Heart left ventricle (tissue), 16 donors: ENCODE measurements around the gene LAMA5. TPM values are rescaled to one million over a fixed set of nuclear protein-coding genes. Genes with fewer than 3 reads are reported as not detected.
"Not testable (repeated sequence)": the region's sequence is repeated elsewhere in the genome, so short reads cannot be mapped to it uniquely, and the experiment has no call there.

Experiments
- ATAC-seq, 4 donors: fragments of 200-7000 bp; cut with Tn5 transposase; one replicate each; pipeline ENCODE4 v1.9.1; 2020 to 2022; ENCODE audit warnings: moderate library complexity in 4 of 4, mild to moderate bottlenecking in 3 of 4, moderate number of reproducible peaks in 1 of 4
- DNase-seq, 5 donors: peaks; one replicate each; pipeline ENCODE4 v3.0.0-alpha.2; 2020
- H3K27ac ChIP-seq, 12 donors: fragments of 200-600 bp; sonication (generic) in 4 of 12; one replicate each; pipeline versions ENCODE4 v1.5.0 to v1.8.0; 2016 to 2022; ENCODE audit warnings: mild to moderate bottlenecking in 2 of 12
- H3K27me3 ChIP-seq, 9 donors: fragments of 200-600 bp; sonication (generic) in 2 of 9; one replicate each; pipeline versions ENCODE4 v1.5.1 to v1.8.0; 2016 to 2022; ENCODE audit warnings: mild to moderate bottlenecking in 3 of 9
- H3K36me3 ChIP-seq, 9 donors: fragments of 200-600 bp; sonication (generic) in 2 of 9; one replicate each; pipeline versions ENCODE4 v1.5.0 to v1.8.0; 2018 to 2022; ENCODE audit warnings: mild to moderate bottlenecking in 2 of 9
- H3K4me1 ChIP-seq, 12 donors: fragments of 200-600 bp; sonication (generic) in 4 of 12; one replicate each; pipeline versions ENCODE4 v1.5.0 to v1.8.0; 2016 to 2022; ENCODE audit warnings: mild to moderate bottlenecking in 3 of 12
- H3K4me3 ChIP-seq, 12 donors: fragments of 200-600 bp; sonication (generic) in 4 of 12; one replicate each; pipeline versions ENCODE4 v1.5.0 to v1.8.0; 2017 to 2022; ENCODE audit warnings: mild to moderate bottlenecking in 9 of 12, moderate library complexity in 4 of 12
- H3K9me3 ChIP-seq, 12 donors: fragments of 200-600 bp; sonication (generic) in 4 of 12; one replicate each; pipeline versions ENCODE4 v1.5.0 to v1.8.0; 2016 to 2022; ENCODE audit warnings: mild to moderate bottlenecking in 1 of 12
- POLR2A ChIP-seq, 2 donors: fragments of 450-650 bp; IDR thresholded peaks; one replicate each; pipeline ENCODE4 v1.6.1; 2017; ENCODE audit warnings: antibody characterized with exemption in 2 of 2, mild to moderate bottlenecking in 2 of 2, moderate library complexity in 2 of 2
- whole genome bisulfite sequencing, 4 donors: extraction: QIAGEN DNeasy Blood & Tissue Kit in 2 of 4; methylation state at CpG; one replicate each; pipeline versions ENCODE4 v1.1.5 to v1.1.7; 2013 to 2018; 5-methylcytosine and 5-hydroxymethylcytosine counted together
- intact Hi-C, 10 donors: fragments of 100-400 bp; cut with DNase I; formaldehyde crosslinking; loops; one replicate each; pipeline versions ENCODE4 v1.11.1 to v1.14.2; 2022
- polyA plus RNA-seq, 2 donors: library from polyadenylated mRNA; stranded (reverse); fragments of 200-250 nt; gene quantifications; one replicate each; pipeline ENCODE4 v1.2.3, GENCODE V29; 2013
- total RNA-seq, 9 donors: library from RNA; depleted of rRNA in 2 of 9; stranded (reverse); fragments of >200 nt in 2 of 9; fragmentation: NEBNext Ultra II Directional in 3 of 9; extraction: Animal tissue kit (Norgen Biotek cat#: 25700) in 3 of 9; gene quantifications; one replicate each; pipeline versions ENCODE4 v1.1.0 to v1.2.4, GENCODE V29; 2016 to 2023
- TF ChIP-seq, protein P1 (sequence below), 12 donors: fragments of 200-600 bp; sonication (generic) in 4 of 12; IDR thresholded peaks; one replicate each; pipeline versions ENCODE4 v1.5.0 to v1.8.0; 2018 to 2022; ENCODE audit warnings: antibody characterized with exemption in 12 of 12, mild to moderate bottlenecking in 5 of 12
- donor health status: ischemic (EF 13 %, LVEDD 7.1; RV severe dilation, severe dysfunction).
- donor health status: healthy with polysubstance abuse.
- donor health status: DM: no; HTN: yes; CAD: no.
- donor health status: DM: no; HTN: no; CAD: no.
- donor health status: ischemic (EF 25% LVEDD 6.9; RV normal size, moderate dysfunction).
- donor health status: ischemic (EF 25% LVEDD 5.7; RV mildly dilated, moderate dysfunction).
- donor health status: healthy.
- donor health status: DM: yes; HTN: yes; CAD: no.
- donor health status: ischemic (EF 35%, LVEDD 5.7; RV mildly dilated, moderate dysfunction).
- donor health status: nonischemic (EF 11% LVEDD 7.7; RV severe dilation, severe dysfunction).
- donor health status: DM: yes; HTN: yes; CAD: no.
- donor health status: PGD.
- donor health status: ischemic (EF 29% LVEDD 5.4; RV normal size, mild dysfunction).
- donor health status: nonischemic (EF 23%, LVEDD 6.1; RV moderate dilation, normal function).

LAMA5 gene
- total and polyA plus RNA-seq, 11 donors: 57.4 to 128 (median 73.6) TPM

DNA sequence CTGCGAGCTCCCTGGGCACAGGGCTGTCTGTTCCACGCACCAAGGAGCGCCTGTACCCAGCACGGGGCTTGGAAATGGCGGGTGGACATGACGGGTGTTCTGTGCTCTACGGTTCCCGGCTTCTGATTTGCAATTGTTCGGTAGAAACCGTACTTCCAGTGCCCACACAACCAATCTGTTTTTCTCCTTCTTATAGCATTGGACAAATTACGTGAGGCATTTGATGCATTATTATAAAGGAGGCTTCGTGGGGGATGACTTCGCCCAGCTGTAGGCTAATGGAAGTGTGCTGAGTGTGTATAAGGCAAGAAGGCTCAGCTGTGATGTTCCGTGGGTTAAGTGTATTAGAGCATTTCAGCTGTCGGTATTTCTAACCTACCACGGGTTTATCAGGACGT lies 10.0 kb upstream of the LAMA5 start:
- H3K4me1 ChIP-seq: peaks cover 0 to 66% (median 41%) of the 10 kb centered on the region in 12 donors
- H3K27ac ChIP-seq: peak overlapping the region in 11 of 12 donors; percentile 27 to 97 (median 67)
- no peaks in the 10 kb centered on the region for H3K9me3 ChIP-seq
- TF ChIP-seq, protein P1, sequence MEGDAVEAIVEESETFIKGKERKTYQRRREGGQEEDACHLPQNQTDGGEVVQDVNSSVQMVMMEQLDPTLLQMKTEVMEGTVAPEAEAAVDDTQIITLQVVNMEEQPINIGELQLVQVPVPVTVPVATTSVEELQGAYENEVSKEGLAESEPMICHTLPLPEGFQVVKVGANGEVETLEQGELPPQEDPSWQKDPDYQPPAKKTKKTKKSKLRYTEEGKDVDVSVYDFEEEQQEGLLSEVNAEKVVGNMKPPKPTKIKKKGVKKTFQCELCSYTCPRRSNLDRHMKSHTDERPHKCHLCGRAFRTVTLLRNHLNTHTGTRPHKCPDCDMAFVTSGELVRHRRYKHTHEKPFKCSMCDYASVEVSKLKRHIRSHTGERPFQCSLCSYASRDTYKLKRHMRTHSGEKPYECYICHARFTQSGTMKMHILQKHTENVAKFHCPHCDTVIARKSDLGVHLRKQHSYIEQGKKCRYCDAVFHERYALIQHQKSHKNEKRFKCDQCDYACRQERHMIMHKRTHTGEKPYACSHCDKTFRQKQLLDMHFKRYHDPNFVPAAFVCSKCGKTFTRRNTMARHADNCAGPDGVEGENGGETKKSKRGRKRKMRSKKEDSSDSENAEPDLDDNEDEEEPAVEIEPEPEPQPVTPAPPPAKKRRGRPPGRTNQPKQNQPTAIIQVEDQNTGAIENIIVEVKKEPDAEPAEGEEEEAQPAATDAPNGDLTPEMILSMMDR (IDR thresholded peaks at IDR 0.05): no peak
- no peak for TF ChIP-seq POLR2A (IDR thresholded peaks at IDR 0.05)
- no peak for DNase-seq
- intact Hi-C loops: loop anchor here in 2 of 10 donors (2.0 to 10.0 kb wide), 3 partner anchors 24 to 232 kb away; partner anchors contain the start of genes PSMA7 (in 1 of the 2) and SS18L1 (in 1 of the 2)
- ATAC-seq: no peak
- H3K36me3 ChIP-seq: no peaks in the 10 kb centered on the region
- H3K27me3 ChIP-seq: no peaks in the 10 kb centered on the region
- 75 to 87% (median 80%) methylated on average over 13 to 17 of the region's 17 CpGs for WGBS, 4 donors
- no peak overlapping the region for H3K4me3 ChIP-seq

DNA sequence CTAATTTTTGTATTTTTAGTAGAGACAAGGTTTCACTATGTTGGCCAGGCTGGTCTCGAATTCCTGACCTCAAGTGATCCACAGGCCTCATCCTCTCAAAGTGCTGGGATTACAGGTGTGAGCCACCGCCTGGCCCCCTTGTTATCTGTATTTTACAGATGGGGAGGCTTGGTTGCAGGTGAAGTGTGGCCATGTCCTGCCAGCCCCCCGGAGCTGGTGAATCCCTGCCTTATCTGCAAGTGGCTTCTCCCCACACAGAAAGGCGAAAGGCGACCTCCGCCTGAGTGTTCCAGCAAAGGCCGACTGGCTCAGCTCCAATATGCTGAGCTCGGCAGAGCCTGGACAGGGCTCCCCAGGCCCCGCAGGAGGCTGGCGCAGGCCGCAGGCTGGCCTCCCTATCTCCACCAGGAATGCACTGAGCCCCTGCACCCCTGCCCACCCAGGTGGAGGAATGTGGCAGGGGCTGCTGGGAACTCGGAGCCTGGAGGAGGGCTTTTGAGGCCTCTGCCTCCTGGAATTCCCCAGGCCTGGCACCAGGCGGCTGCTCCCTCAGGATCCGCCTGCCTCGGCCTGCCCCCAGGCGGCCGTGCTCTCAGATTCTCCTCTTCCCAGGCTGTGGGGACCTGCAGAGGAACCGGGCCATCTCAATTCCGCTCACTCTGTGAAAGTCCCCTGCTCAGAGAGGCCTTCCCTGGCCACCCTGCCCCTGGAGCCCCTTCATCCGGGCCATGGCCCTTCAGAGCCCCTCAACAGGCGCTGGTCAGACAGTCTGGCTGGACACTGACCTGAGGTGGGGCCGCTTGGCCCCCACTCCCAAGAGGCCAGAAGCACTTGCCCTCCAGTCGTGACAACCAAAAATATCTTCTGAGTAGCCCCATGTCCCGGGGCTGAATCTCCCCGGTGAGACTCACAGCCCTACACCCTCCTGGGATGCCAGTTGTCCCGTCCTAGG lies 9.3 kb upstream of the LAMA5 start:
- DNase-seq (peak; percentile 61 to 77 (median 68)), ATAC-seq (peak; percentile 52 to 81 (median 73))
- Histone ChIP-seq H3K4me3 (no peak overlapping the region), H3K4me1 (peaks cover 0 to 59% (median 36%) of the 10 kb centered on the region in 12 donors), H3K9me3 (no peaks in the 10 kb centered on the region), H3K27me3 (no peaks in the 10 kb centered on the region), H3K27ac (peak overlapping the region in 11 of 12 donors; percentile 49 to 97 (median 67)), H3K36me3 (no peaks in the 10 kb centered on the region)
- TF ChIP-seq, protein P1 (IDR thresholded peaks at IDR 0.05): peak; percentile 16 to 66 (median 51)
- no peak for TF ChIP-seq POLR2A (IDR thresholded peaks at IDR 0.05)
- intact Hi-C loops: loop anchor here in 2 of 10 donors (2.0 to 10.0 kb wide), 3 partner anchors 24 to 232 kb away; partner anchors contain the start of genes PSMA7 (in 1 of the 2) and SS18L1 (in 1 of the 2)
- WGBS, 4 donors: 40 to 67% (median 57%) methylated on average over 11 to 26 of the region's 26 CpGs

DNA sequence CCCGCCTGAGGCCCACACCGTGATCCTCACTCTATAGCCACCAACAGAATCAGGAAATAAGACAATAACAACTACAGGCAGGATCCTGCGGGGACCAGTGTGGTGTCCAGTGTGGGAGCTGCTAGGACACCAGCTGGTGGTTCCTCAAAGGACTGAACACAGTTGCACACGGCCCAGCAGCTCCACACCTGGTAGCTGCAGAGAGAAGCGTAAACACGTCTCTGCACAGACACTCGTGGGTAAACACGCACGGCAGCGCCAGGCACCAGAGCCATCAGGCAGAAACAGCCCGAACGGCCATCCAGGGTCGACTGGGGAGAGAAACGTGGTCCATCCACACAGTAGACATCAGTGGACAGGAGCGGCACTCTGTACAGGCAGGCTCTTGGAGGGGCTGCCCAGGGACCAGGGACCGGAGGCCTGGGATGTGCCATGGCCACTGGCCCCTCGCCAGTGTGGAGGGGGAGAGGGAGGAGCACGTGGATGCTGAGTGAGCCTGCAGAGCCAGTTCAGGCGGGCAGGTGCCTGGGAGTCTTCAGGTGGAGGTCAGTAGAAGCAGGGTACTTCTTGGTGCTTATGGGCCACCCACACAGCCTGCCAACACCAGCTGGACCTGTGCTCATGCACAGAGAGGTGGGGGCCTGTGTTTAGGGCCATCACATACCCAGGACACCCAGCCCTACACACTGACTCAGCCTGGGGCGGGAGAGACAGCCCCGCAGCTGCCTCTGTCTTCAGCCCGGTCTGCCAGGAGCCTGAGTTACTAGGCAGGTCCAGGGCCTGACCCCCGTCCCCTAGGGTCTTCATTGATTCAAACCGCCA lies 7.4 kb upstream of the LAMA5 start:
- peak overlapping the region in 1 of 12 donors; percentile 97 for H3K27ac ChIP-seq
- H3K4me1 ChIP-seq: peaks cover 0 to 67% (median 38%) of the 10 kb centered on the region in 12 donors
- no peak for ATAC-seq
- 62 to 67% (median 66%) methylated on average over 14 to 24 of the region's 24 CpGs for WGBS, 4 donors
- TF ChIP-seq, protein P1 (IDR thresholded peaks at IDR 0.05): no peak
- TF ChIP-seq POLR2A (IDR thresholded peaks at IDR 0.05): no peak
- peaks cover 0 to 7% (median 0%) of the 10 kb centered on the region in 9 donors for H3K27me3 ChIP-seq
- H3K9me3 ChIP-seq: no peaks in the 10 kb centered on the region
- no peak for DNase-seq
- H3K4me3 ChIP-seq: no peak overlapping the region
- intact Hi-C loops: loop anchor here in 2 of 10 donors (5.0 to 10.0 kb wide), 2 partner anchors 32 to 230 kb away; partner anchors contain the start of genes PSMA7 (in 1 of the 2) and SS18L1 (in 1 of the 2)
- no peaks in the 10 kb centered on the region for H3K36me3 ChIP-seq

DNA sequence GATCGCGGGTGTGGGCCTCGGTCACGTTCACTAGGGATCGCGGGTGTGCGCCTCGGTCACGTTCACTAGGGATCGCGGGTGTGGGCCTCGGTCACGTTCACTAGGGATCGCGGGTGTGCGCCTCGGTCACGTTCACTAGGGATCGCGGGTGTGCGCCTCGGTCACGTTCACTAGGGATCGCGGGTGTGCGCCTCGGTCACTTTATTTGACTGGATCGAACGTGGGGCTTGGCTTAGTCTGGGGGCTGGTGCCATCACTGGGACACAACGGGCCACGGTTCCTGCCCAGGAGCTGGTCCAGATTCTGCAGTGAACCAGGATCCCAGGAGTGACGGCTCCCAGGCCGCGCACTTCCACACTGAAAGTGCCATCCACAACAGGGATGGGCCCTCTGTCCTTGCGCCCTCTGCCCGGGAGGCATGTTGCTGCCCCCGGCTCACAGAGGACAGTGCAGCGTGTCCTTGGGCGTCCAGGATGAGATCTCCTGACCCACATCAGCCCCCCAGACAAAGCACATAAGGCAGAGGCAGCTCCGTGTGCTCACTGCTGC lies 6.6 kb upstream of the LAMA5 start:
- not testable (repeated sequence) for H3K36me3 ChIP-seq, H3K4me3 ChIP-seq, H3K9me3 ChIP-seq, ATAC-seq, H3K27me3 ChIP-seq
- intact Hi-C loops: loop anchor here in 1 of 10 donors (10.0 kb wide), 1 partner anchor 229 kb away; the partner anchor contains the start of genes PSMA7 and SS18L1
- Histone ChIP-seq H3K27ac (peak overlapping the region in 1 of 12 donors; percentile 97), H3K4me1 (peaks cover 0 to 71% (median 46%) of the 10 kb centered on the region in 12 donors)
- WGBS, 4 donors: 87 to 93% (median 89%) methylated on average over 19 to 27 of the region's 40 CpGs
- peak in 1 of 5 donors; percentile 22 for DNase-seq
